GM19328 (cell line): ENCODE measurements around the gene CLINT1.

Experiments used
- ATAC-seq: cut with Tn5 transposase; IDR thresholded peaks from one replicate; pipeline ENCODE4 v1.9.1; 2021; ENCODE audit warnings: mild to moderate bottlenecking, moderate library complexity; ENCODE audit not compliant: unreplicated experiment

The CLINT1 gene

GRCh38 chr5:157821822-157822622 is 36.9 kb downstream of the CLINT1 start:
- ATAC-seq: no peak

GRCh38 chr5:157821405-157821804 is 37.5 kb downstream of the CLINT1 start:
- ATAC-seq: no peak

- ATAC-seq: no peak
Measured at GRCh38 chr5:157820593-157821252, 38.2 kb downstream of the CLINT1 start.

- ATAC-seq: no peak
Measured at GRCh38 chr5:157819502-157820115, 39.3 kb downstream of the CLINT1 start.

GRCh38 chr5:157818368-157818767 is 40.6 kb downstream of the CLINT1 start:
- ATAC-seq: no peak

- no peak for ATAC-seq
Measured at GRCh38 chr5:157817928-157818327, 41.0 kb downstream of the CLINT1 start.

GRCh38 chr5:157817387-157817702 is 41.6 kb downstream of the CLINT1 start:
- ATAC-seq: no peak

GRCh38 chr5:157816682-157817386 is 42.1 kb downstream of the CLINT1 start:
- ATAC-seq: no peak

GRCh38 chr5:157812086-157812485 is 46.9 kb downstream of the CLINT1 start:
- ATAC-seq: no peak

- no peak for ATAC-seq
Measured at GRCh38 chr5:157808043-157808442, 50.9 kb downstream of the CLINT1 start.

GRCh38 chr5:157802736-157803135 is 56.2 kb downstream of the CLINT1 start:
- no peak for ATAC-seq

- no peak for ATAC-seq
Measured at GRCh38 chr5:157800137-157800536, 58.8 kb downstream of the CLINT1 start.

- ATAC-seq: no peak
Measured at GRCh38 chr5:157799578-157799977, 59.4 kb downstream of the CLINT1 start.

GRCh38 chr5:157793301-157793700 is 65.6 kb downstream of the CLINT1 start:
- ATAC-seq: no peak

GRCh38 chr5:157785801-157786200 is 73.1 kb downstream of the CLINT1 start:
- no peak for ATAC-seq

- ATAC-seq: no peak
Measured at GRCh38 chr5:157779221-157779620, 79.7 kb downstream of the CLINT1 start.

GRCh38 chr5:157778121-157778805 is 80.7 kb downstream of the CLINT1 start:
- ATAC-seq: no peak

GRCh38 chr5:157772127-157772526 is 86.8 kb downstream of the CLINT1 start:
- no peak for ATAC-seq

GRCh38 chr5:157770665-157771064 is 88.3 kb downstream of the CLINT1 start:
- ATAC-seq: no peak

GRCh38 chr5:157767689-157768088 is 91.3 kb downstream of the CLINT1 start:
- ATAC-seq: no peak

- no peak for ATAC-seq
Measured at GRCh38 chr5:157766902-157767301, 92.0 kb downstream of the CLINT1 start.
